Mucosa of stomach (tissue), 1 donor: ENCODE data around the gene LRRC31.

Experiments used
- H3K27me3 ChIP-seq: one replicate; pipeline ENCODE4 v1.7.0; 2013; ENCODE audit warnings: mild to moderate bottlenecking, low read length; ENCODE audit not compliant: control insufficient read depth, insufficient read depth
- H3K36me3 ChIP-seq: one replicate; pipeline ENCODE4 v1.7.0; 2013; ENCODE audit warnings: low read length; ENCODE audit not compliant: control insufficient read depth, insufficient read depth
- H3K4me1 ChIP-seq: one replicate; pipeline ENCODE4 v1.7.0; 2013; ENCODE audit warnings: mild to moderate bottlenecking, low read length; ENCODE audit not compliant: control insufficient read depth, insufficient read depth
- H3K4me3 ChIP-seq: one replicate; pipeline ENCODE4 v1.7.0; 2013; ENCODE audit warnings: low read length
- H3K9ac ChIP-seq: one replicate; pipeline ENCODE4 v1.7.0; 2013; ENCODE audit warnings: mild to moderate bottlenecking, low read length, moderate library complexity
- H3K9me3 ChIP-seq: one replicate; pipeline ENCODE4 v1.7.0; 2013; ENCODE audit warnings: mild to moderate bottlenecking, low read length, moderate library complexity; ENCODE audit not compliant: control insufficient read depth
- donor health status: Pancreatic carcinoma.

Gene LRRC31

DNA sequence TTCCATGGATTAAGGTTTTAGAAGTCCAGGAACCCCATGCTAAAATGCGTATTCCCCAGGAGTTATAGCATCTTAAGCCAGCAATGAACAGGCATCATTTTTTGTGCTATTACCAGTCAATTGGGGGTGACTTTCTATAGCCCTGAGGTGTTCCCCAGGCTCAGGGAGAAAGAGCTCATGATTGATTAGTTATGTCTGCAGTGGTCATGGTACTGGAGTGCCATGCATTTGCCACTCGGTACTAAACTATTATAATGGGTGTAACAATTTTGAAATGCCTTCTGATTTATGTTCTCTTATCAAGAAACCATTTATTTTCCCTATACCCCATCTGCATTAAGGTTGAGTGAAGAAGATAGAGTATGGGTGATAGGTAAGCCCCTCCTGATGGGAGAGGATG is 11.9 kb downstream of the LRRC31 start:
- Histone ChIP-seq H3K4me3 (no peak overlapping the region), H3K9me3 (no peaks in the 10 kb centered on the region), H3K4me1 (no peaks in the 10 kb centered on the region), H3K36me3 (peaks cover 3% of the 10 kb centered on the region), H3K27me3 (no peaks in the 10 kb centered on the region), H3K9ac (no peak overlapping the region)

DNA sequence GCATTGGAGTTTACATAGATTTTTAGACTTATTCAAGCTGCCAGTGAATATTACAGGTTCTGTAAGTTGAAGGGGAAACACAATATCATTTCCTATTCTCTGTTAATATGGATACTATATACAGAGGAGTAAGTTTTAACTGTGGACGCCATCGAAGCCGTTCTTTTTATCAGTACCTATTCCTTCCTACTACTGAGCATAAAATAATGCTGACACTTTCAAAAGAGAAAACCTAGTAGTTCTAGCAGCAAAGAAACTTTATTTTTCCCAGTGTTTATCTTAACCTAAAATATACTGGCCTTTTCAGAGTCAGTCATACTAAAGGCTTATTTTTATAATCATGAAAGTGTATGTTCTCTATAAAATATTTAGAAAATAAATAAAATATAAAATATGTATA is 14.2 kb downstream of the LRRC31 start:
- H3K4me1 ChIP-seq = no peaks in the 10 kb centered on the region
- no peaks in the 10 kb centered on the region for H3K9me3 ChIP-seq
- no peaks in the 10 kb centered on the region for H3K27me3 ChIP-seq
- H3K36me3 ChIP-seq = no peaks in the 10 kb centered on the region
- no peak overlapping the region for H3K4me3 ChIP-seq
- H3K9ac ChIP-seq = no peak overlapping the region

DNA sequence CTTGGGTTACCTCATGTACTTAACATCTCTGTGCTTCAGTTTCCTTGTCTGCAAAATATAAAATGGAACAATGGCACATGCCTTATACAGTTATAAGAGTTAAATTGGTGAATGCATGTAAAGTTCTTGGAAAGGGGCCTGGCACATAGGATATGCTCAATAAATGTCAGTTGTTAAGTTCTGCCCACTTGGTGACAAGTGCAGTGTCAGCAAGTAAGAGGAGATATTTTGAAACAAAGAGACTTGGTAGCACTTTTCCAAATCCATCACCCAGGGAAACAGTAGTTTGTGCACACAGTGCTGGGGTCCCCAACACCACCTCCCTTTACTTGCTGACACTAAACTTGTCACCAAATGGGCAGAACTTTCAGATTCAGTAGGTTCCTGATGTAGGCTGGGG is 19.1 kb downstream of the LRRC31 start:
- Histone ChIP-seq H3K4me3 (no peak overlapping the region), H3K9ac (no peak overlapping the region), H3K36me3 (no peaks in the 10 kb centered on the region), H3K9me3 (no peaks in the 10 kb centered on the region), H3K4me1 (no peaks in the 10 kb centered on the region), H3K27me3 (no peaks in the 10 kb centered on the region)

DNA sequence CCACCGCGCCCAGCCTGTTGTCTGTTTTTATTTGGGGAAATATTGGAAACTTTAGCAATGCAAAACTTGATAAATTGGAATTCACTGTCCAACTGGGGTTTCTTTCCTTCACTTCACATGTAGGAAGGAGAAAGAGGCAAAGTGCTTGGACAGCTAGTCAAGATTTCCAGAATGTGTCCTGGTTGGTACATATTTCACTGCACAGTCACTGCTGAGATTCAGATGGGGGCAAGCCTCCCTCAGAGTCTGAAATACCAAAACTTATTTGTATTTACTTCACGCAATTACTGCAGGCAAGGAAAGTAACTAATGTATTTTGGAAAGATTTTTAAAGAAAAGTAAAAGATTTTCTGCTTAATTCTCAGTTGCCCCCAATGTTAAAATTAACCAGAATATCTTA is 21.0 kb downstream of the LRRC31 start:
- Histone ChIP-seq H3K9ac (no peak overlapping the region), H3K36me3 (no peaks in the 10 kb centered on the region), H3K4me1 (no peaks in the 10 kb centered on the region), H3K9me3 (no peaks in the 10 kb centered on the region), H3K27me3 (no peaks in the 10 kb centered on the region), H3K4me3 (no peak overlapping the region)

DNA sequence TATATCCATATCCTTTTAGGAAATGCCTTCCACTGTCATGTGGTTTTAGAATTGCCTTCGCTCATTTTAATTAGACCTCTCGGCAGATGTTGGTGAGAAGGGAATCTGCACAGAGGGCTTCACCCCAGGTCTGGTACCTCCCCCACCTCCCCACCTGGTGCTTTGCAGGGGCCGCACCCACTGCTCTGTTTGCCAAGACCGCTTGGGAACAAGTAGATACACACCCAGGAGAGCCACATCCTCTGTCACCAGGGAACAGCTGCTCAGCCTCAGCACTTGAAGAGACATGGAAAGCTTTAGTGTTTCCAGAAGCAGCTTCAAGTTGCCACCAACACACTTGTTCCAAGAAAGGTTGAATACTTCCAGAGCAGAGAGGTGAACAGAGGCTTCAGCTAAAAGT is 21.8 kb downstream of the LRRC31 start:
- H3K4me1 ChIP-seq = no peaks in the 10 kb centered on the region
- H3K36me3 ChIP-seq = no peaks in the 10 kb centered on the region
- no peak overlapping the region for H3K9ac ChIP-seq
- H3K27me3 ChIP-seq = no peaks in the 10 kb centered on the region
- H3K4me3 ChIP-seq = no peak overlapping the region
- no peaks in the 10 kb centered on the region for H3K9me3 ChIP-seq

DNA sequence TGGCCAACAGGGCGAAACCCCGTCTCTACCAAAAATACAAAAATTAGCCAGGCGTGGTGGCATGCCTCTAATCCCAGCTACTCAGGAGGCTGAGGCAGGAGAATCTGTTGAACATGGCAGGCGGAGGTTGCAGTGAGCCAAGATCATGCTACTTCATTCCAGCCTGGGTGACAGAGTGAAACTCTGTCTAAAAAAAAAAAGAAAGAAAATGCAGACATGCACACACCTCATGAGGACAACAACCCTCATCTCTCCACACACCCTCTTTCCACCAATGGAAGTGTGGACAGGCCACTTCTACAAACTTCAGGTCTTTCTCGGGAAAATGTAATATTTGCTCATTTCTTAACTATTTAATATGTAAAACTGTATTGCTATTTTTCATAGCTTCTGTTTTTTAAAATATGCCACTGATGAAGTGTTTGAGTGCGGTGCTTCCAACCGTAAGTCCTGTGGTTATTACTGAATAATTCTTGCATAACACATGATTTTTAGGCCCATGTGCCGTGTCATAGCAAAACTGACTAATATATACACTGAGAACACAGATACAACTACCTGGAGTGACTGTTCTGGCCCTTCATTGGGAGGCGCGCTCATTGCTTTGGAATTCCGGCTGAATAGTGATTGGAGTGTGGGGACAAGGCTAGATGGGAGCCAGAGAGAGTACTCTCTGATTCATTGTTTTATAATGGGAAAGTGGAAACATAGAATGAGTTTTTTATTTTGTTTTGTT is 23.1 kb downstream of the LRRC31 start:
- H3K36me3 ChIP-seq = no peaks in the 10 kb centered on the region
- H3K4me3 ChIP-seq = no peak overlapping the region
- no peaks in the 10 kb centered on the region for H3K9me3 ChIP-seq
- H3K9ac ChIP-seq = no peak overlapping the region
- H3K4me1 ChIP-seq = no peaks in the 10 kb centered on the region
- no peaks in the 10 kb centered on the region for H3K27me3 ChIP-seq

DNA sequence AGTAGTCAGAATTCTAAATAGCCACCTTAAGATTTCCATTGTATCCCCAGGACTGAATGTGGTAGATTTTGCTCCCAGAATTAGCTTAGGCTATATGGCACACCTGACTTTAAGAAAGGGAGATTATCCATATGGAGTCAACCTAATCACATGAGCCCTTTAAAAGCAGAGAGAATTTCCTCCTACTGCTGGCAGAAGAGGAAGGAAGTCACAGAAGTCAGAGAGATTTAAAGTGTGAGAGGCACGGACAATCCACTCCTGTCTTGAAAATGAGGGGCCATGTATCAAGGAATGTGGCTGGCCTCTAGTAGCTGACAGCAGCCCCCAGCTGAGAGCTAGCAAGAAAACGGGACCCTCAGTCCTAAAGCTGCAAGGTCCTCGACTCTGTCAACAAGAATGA is 26.8 kb downstream of the LRRC31 start:
- Histone ChIP-seq H3K9me3 (no peaks in the 10 kb centered on the region), H3K36me3 (no peaks in the 10 kb centered on the region), H3K27me3 (no peaks in the 10 kb centered on the region), H3K4me3 (no peak overlapping the region), H3K4me1 (peaks cover 8% of the 10 kb centered on the region), H3K9ac (no peak overlapping the region)

DNA sequence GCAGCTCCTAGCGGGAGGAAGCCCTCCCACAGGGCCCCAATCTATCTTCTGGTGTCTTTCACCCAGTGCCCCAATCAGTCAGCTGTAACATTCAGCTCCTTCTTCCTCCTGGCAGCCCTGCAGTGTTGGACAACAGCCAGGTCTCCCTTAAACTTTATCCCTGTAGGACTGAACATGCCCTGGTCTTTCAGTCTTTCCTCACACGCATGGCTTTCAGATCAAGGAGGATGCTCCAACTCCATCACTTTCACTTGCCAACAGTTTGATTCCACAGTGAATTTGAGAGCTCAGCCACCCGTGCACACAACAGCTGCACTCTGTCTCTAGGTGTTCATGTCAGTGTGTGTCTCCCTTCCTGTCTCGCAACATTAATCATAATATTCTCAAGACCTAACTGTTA is 28.6 kb downstream of the LRRC31 start:
- no peaks in the 10 kb centered on the region for H3K36me3 ChIP-seq
- no peak overlapping the region for H3K9ac ChIP-seq
- H3K27me3 ChIP-seq = no peaks in the 10 kb centered on the region
- no peaks in the 10 kb centered on the region for H3K9me3 ChIP-seq
- H3K4me1 ChIP-seq = peaks cover 8% of the 10 kb centered on the region
- H3K4me3 ChIP-seq = no peak overlapping the region

DNA sequence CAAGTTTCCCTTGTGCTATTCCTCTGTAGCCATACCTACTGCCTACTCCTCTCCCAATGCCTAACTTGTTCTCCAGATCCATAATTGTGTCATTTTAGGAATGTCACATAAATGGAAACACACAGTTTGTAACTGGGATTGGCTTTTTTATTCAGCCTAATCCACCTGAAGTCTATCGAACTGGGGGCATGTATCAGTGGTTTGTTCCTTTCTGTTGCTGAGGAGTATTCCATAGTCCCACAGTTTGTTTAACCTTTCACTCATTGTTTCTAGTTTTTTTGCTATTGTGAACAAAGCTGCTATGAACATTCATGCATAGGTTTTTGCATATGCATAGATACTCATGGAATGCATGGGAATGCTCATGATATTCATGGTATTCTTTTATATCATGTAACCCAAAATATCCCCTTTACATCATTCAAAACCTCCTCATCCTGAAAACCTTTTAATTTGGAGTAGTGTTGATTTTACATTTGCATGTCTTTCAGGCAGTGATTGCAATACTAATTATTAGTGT is 31.2 kb downstream of the LRRC31 start:
- no peaks in the 10 kb centered on the region for H3K27me3 ChIP-seq
- peaks cover 8% of the 10 kb centered on the region for H3K4me1 ChIP-seq
- H3K4me3 ChIP-seq = no peak overlapping the region
- H3K36me3 ChIP-seq = no peaks in the 10 kb centered on the region
- H3K9me3 ChIP-seq = no peaks in the 10 kb centered on the region
- no peak overlapping the region for H3K9ac ChIP-seq

DNA sequence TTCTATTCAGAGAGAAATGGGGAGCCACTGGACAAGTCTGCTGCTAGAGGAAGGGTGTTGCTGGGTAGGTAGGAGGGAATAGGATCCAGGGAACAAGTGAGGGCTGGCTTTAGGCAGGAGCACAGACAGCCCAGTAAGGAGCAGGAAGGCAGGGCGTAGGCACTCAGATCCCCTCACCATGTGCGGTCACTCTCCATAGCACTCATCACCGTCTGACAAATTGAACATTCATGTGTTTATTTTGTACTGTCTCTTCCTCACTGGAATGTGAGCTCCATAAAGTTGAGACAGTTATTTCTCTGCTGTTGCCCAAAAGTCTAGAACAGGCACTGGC is 32.8 kb downstream of the LRRC31 start:
- Histone ChIP-seq H3K4me1 (peaks cover 8% of the 10 kb centered on the region), H3K36me3 (no peaks in the 10 kb centered on the region), H3K9me3 (no peaks in the 10 kb centered on the region), H3K4me3 (no peak overlapping the region), H3K9ac (no peak overlapping the region), H3K27me3 (no peaks in the 10 kb centered on the region)

DNA sequence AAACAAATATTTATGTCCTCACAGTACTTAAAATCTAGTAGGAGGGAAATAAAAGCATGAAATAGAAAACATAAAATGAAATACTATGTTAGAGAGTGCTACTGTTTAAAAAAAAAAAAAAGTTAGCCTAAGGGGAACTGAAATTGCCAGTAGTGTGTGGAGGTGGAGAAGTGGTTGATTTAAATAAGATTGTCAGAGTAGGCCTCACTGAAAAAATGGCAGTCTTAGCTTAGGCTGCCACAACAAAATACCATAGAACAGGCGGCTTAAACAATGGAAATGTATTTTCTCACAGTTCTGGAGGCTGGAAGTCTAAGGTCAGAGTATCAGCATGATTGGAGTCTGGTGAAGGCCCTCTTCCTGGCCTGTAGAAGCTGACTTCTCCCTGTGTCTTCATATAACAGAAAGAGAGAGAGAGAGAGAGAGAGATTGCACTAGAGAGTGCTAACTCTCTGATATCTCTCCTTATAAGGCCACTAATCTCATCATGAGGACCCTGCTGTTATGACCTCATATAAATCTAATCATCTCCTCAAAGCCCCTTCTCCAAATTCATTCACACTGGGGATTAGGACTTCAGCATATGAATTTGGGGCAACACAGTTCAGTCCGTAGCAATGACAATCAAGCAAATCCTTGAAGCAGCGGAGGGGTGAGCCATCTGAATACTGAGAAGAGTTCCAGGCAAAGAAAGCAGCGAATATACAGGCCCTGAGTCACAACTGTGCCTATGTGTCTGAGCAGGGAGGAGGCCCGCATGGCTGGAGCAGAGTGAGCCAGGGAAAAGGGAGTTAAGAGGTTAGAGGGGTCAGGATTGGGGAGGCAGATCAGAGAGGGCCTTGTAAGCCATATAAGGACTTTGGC is 33.4 kb downstream of the LRRC31 start:
- Histone ChIP-seq H3K9ac (no peak overlapping the region), H3K4me1 (peaks cover 7% of the 10 kb centered on the region), H3K9me3 (no peaks in the 10 kb centered on the region), H3K27me3 (no peaks in the 10 kb centered on the region), H3K36me3 (no peaks in the 10 kb centered on the region), H3K4me3 (no peak overlapping the region)

DNA sequence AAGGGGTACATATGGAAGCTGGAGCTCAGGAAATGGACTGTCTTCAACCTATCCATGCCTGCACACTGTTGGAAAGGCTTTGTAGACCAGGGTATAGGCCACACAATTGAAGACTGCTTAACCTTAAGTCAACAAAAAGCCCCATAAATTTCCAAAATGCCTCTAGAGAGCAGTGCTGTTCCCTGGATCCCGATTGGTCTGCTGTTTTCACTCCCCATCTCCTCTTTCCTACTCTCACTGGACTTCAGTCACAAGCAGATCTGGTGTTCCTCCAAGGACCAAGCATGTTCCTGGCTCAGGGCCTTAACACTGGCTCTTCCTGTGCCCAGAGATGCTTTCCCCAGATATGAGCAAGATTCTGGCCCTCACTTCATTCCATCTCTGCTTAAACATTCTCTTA is 34.2 kb downstream of the LRRC31 start:
- Histone ChIP-seq H3K4me1 (no peaks in the 10 kb centered on the region), H3K27me3 (no peaks in the 10 kb centered on the region), H3K36me3 (no peaks in the 10 kb centered on the region), H3K9me3 (no peaks in the 10 kb centered on the region), H3K9ac (no peak overlapping the region), H3K4me3 (no peak overlapping the region)
